Thyroid gland (tissue), 4 donors: ENCODE results near the gene ZWILCH.

Source experiments
- CTCF ChIP-seq, 6 experiments: fragments of 200-600 bp in 3 of 6; fragments of 450-650 bp in 3 of 6; sonication (generic) in 3 of 6; IDR thresholded peaks; one replicate each; pipeline ENCODE4 v1.5.1; 2016 to 2019; ENCODE audit warnings: antibody characterized with exemption in 6 of 6, mild to moderate bottlenecking in 2 of 6, inconsistent platforms in 1 of 6, moderate library complexity in 1 of 6
- POLR2A ChIP-seq, 2 donors: fragments of 450-650 bp; IDR thresholded peaks; one replicate each; pipeline ENCODE4 v1.6.1; 2017; ENCODE audit warnings: antibody characterized with exemption in 2 of 2, mild to moderate bottlenecking in 2 of 2, moderate library complexity in 1 of 2

- TF ChIP-seq CTCF (IDR thresholded peaks at IDR 0.05) (no peak), POLR2A (IDR thresholded peaks at IDR 0.05) (no peak)
These were observed 10.9 kb upstream of the ZWILCH start for GRCh38 chr15:66494262-66494661.
